Endothelial cell (in vitro differentiated cells): ENCODE results near the gene GOSR1. TPM values are rescaled to one million over a fixed set of nuclear protein-coding genes. Genes with fewer than 3 reads are reported as not detected.
"Not testable (repeated sequence)": the region's sequence is repeated elsewhere in the genome, so short reads cannot be mapped to it uniquely, and the experiment has no call there.

Experiments used
- DNase-seq: peaks from one replicate; pipeline ENCODE4 v3.0.0; 2021; ENCODE audit warnings: low spot score
- H3K27ac Mint-ChIP-seq: one replicate; pipeline ENCODE4 v1.8.0; 2021; ENCODE audit warnings: mixed read lengths, inconsistent platforms; ENCODE audit not compliant: unreplicated experiment
- H3K27me3 Mint-ChIP-seq: one replicate; pipeline ENCODE4 v1.8.0; 2021; ENCODE audit warnings: mild to moderate bottlenecking, moderate library complexity, mixed read lengths, inconsistent platforms; ENCODE audit not compliant: unreplicated experiment
- H3K36me3 Mint-ChIP-seq: one replicate; pipeline ENCODE4 v1.8.0; 2021; ENCODE audit warnings: mild to moderate bottlenecking, low read depth, mixed read lengths, inconsistent platforms; ENCODE audit not compliant: unreplicated experiment
- H3K4me1 Mint-ChIP-seq: one replicate; pipeline ENCODE4 v1.8.0; 2021; ENCODE audit warnings: mild to moderate bottlenecking, mixed read lengths, inconsistent platforms; ENCODE audit not compliant: unreplicated experiment
- H3K4me3 Mint-ChIP-seq: one replicate; pipeline ENCODE4 v1.8.0; 2021; ENCODE audit warnings: mild to moderate bottlenecking, mixed read lengths, inconsistent platforms; ENCODE audit not compliant: unreplicated experiment
- H3K9me3 Mint-ChIP-seq: one replicate; pipeline ENCODE4 v1.8.0; 2021; ENCODE audit warnings: mixed read lengths, inconsistent platforms; ENCODE audit not compliant: unreplicated experiment
- total RNA-seq: library from RNA; stranded (reverse); fragmentation: NEBNext Ultra II Directional; extraction: Animal tissue kit (Norgen Biotek cat#: 25700); gene quantifications from one replicate; pipeline ENCODE4 v1.2.1, GENCODE V29; 2021; ENCODE audit not compliant: unreplicated experiment
- TF ChIP-seq, protein P1 (sequence below): fragments of 200-600 bp; sonication (generic); IDR thresholded peaks from one replicate; pipeline ENCODE4 v1.5.0; 2021; ENCODE audit warnings: antibody characterized with exemption; ENCODE audit not compliant: unreplicated experiment

Gene GOSR1
- total RNA-seq, 1 donor from 2014 or later: 47.5 TPM

DNA sequence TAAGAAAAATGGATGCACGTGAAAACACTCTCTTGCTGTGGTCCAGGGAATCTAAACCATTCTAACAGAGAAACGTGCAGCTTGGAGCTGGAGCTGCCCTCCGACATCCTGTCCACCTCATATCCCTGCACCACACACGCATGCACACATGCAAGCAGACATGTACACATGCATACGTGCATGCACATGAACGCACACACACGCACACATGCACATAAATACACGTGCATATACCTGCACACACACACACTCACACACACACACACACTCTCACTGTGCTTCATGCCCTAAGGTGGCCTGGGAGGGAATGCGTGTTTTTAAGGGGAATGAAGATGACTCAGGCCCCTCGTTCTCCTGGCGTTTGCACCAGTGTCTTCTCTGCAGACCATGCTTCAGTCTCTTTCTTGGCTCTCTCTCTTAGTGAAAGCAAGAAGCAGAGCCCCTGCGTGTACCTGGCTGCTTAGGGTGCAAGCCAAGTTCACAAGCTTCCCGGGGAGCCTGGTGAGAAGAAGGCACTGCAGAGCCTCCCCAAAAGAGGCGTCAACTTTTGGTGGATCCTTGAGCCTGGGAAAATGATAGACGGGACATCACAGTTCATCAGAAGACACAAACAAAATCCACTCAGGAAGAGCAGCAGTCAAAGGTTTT is 72.8 kb downstream of the GOSR1 start:
- no peak overlapping the region for H3K27ac Mint-ChIP-seq
- TF ChIP-seq, protein P1, sequence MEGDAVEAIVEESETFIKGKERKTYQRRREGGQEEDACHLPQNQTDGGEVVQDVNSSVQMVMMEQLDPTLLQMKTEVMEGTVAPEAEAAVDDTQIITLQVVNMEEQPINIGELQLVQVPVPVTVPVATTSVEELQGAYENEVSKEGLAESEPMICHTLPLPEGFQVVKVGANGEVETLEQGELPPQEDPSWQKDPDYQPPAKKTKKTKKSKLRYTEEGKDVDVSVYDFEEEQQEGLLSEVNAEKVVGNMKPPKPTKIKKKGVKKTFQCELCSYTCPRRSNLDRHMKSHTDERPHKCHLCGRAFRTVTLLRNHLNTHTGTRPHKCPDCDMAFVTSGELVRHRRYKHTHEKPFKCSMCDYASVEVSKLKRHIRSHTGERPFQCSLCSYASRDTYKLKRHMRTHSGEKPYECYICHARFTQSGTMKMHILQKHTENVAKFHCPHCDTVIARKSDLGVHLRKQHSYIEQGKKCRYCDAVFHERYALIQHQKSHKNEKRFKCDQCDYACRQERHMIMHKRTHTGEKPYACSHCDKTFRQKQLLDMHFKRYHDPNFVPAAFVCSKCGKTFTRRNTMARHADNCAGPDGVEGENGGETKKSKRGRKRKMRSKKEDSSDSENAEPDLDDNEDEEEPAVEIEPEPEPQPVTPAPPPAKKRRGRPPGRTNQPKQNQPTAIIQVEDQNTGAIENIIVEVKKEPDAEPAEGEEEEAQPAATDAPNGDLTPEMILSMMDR: no peak
- no peak for DNase-seq
- H3K9me3 Mint-ChIP-seq: no peaks in the 10 kb centered on the region
- peaks cover 3% of the 10 kb centered on the region for H3K4me1 Mint-ChIP-seq
- no peak overlapping the region for H3K4me3 Mint-ChIP-seq
- peaks cover 8% of the 10 kb centered on the region for H3K27me3 Mint-ChIP-seq
- no peaks in the 10 kb centered on the region for H3K36me3 Mint-ChIP-seq

DNA sequence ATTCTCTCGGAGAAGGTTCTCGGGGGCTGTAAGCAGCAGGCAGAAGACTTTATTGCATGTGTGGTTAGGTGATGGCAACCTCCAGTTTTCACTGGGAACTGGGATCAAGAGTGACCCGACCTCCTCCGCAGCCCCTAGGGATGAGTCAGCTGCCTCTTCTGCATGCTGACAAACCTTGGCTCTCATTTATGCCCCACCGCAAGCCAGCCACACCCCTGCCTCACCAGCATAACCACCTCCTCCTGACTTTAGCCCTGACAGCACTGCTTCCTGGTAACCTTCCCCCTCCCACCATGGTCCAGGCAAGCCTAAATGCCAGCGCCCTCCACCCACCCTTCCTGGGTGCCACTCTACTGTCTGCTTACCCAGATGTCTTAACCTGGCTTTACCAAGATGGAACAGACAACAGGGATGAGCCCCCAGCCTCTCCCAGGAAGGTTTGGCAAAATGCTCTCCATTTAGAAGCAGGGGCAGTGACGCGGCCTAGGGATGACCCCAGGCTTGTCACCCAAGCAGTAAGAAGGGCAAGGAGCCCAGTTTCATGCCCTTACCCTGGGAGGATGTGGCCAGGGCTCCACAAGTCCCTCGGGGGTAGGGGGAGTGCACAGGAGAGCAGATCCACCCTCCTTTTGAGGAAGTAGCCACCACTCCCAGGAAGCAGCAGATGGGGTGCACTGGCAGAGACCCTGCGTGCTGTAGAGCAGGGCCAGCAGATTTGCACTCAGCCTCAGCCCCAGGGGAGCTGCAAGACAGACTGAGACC is 73.5 kb downstream of the GOSR1 start:
- TF ChIP-seq, protein P1: no peak
- peaks cover 3% of the 10 kb centered on the region for H3K4me1 Mint-ChIP-seq
- H3K9me3 Mint-ChIP-seq: no peaks in the 10 kb centered on the region
- no peak overlapping the region for H3K27ac Mint-ChIP-seq
- H3K27me3 Mint-ChIP-seq: peaks cover 8% of the 10 kb centered on the region
- no peak overlapping the region for H3K4me3 Mint-ChIP-seq
- no peaks in the 10 kb centered on the region for H3K36me3 Mint-ChIP-seq
- no peak for DNase-seq

DNA sequence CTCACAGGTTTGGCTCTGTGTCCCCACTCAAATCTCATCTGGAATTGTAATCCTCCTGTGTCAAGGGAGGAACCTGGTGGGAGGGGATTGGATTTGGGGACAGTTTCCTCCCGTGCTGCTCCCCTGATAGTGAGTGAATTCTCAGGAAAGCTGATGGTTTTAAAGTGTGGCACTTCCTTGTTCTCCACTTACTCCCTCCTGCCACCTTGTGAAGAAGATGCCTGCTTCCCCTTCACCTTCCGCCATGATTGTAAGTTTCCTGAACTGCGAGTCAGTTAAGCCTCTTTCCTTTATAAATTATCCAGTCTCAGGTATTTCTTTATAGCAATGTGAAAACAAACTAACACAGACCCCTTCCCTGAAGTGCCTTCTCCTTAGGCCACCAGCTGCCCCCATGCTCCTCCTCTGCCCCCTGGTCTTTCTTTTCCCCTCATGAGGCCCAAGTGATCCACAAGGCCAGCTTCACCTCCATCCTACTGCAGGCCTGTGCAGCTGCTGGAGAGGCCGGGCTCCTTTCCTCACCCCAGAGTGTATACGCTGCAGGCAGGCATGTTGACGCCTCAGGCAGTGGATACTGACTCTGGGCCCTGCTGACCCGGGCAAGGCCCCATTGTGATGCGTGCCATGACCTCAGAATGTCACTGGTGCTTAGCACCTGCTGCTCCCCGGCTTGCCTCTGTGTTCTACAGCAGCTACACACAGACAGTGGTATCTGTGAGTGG is 74.2 kb downstream of the GOSR1 start:
- not testable (repeated sequence) for H3K4me3 Mint-ChIP-seq, DNase-seq, H3K27ac Mint-ChIP-seq, H3K9me3 Mint-ChIP-seq, H3K27me3 Mint-ChIP-seq, H3K4me1 Mint-ChIP-seq, H3K36me3 Mint-ChIP-seq

DNA sequence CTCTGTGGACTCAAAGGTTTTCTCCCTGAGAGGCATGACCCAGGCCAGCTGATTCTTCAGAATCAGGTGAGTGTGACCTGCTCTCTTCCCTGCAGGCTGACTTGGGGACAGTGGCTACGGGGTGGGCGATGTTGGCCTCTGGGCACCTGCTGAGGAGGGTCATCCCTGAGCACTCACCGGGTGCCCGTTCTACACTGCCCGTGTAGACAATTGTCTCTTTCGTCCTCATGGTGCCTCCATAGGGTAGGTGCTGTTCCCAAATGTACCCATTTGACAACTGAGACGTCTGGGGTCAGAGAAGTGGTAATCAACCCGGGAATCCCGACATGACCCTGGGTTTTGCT is 74.8 kb downstream of the GOSR1 start:
- Mint-ChIP-seq H3K27me3 (peaks cover 8% of the 10 kb centered on the region), H3K27ac (no peak overlapping the region)

DNA sequence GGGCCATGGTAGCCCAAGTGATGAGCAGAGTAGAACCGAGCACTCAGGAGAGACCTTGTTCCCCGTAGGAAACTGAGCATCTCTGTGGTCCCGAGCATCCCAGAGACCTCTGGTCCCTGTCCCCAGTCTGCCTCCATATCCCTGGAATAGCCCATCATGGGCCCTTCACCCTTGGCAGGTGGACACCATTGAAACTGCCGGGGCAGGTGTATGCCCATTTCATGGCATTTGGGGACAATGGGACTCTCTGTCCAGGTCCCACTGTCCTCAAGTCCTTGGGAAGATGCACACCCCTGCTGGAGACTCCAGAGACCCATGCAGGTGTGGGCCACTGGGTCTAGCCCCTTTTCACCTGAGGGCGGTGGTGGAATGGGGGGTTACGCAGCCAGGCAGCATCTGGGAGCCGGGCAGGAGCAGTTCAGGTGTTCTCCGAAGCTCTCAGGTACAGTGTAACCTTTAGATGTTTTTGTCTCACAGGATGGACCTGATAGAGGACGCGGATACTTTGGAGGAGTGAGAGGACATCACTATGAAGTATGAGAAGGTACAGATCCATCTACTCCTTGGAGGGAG is 75.9 kb downstream of the GOSR1 start:
- DNase-seq: no peak
- Mint-ChIP-seq H3K4me3 (no peak overlapping the region), H3K9me3 (no peaks in the 10 kb centered on the region), H3K4me1 (peaks cover 3% of the 10 kb centered on the region), H3K27me3 (peaks cover 5% of the 10 kb centered on the region), H3K36me3 (no peaks in the 10 kb centered on the region), H3K27ac (no peak overlapping the region)
- TF ChIP-seq, protein P1: no peak

More for the DNA sequence above, 74.8 kb downstream of the GOSR1 start:
- TF ChIP-seq, protein P1: no peak
- Mint-ChIP-seq H3K4me3 (no peak overlapping the region), H3K9me3 (no peaks in the 10 kb centered on the region), H3K36me3 (no peaks in the 10 kb centered on the region), H3K4me1 (peaks cover 3% of the 10 kb centered on the region)
- DNase-seq: no peak

DNA sequence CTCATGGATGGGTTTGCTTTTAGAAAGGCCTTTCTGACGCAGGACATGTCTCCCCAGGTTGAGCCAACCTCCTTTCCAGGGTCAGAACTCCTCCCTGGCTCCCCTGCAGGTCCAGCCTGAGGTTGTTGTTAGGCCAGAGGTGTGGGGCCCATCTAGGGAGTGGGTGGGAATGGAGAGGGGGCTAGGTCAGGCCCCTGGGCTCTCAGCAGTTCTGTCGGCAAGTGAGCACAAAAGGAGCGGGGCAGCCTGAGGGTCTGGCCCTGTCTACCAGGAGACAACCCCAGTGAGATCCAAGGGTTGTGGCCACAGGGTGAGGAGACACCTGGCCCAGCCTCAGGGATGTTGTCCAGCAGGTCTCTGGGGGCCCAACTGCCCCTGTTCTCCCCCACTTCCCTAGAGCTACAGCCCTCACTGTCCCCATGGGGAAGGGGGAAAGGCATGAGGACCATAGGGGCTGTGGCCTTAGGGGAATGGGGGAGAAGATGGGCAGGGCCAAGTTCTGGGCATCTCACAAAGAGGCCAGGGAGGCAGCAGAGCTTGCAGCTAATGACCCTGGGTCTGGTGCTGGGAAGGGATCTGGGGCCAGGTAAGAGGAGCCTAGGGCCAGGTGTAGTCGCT is 76.7 kb downstream of the GOSR1 start:
- not testable (repeated sequence) for H3K36me3 Mint-ChIP-seq, DNase-seq, H3K9me3 Mint-ChIP-seq, H3K27ac Mint-ChIP-seq, H3K4me1 Mint-ChIP-seq, H3K27me3 Mint-ChIP-seq, H3K4me3 Mint-ChIP-seq
